Coronary artery (tissue), 2 donors: ENCODE measurements around the gene C5orf63.
A peak's percentile ranks its signal among the peaks of the same experiment; 100 is the strongest.
"Not testable (repeated sequence)": the region's sequence is repeated elsewhere in the genome, so short reads cannot be mapped to it uniquely, and the experiment has no call there.

Source experiments
- DNase-seq: peaks from one replicate; pipeline ENCODE4 v3.0.0-alpha.2; 2017; ENCODE audit warnings: low spot score
- H3K27ac ChIP-seq, 2 donors: fragments of 200-600 bp; sonication (generic); one replicate each; pipeline ENCODE4 v1.5.1; 2016 to 2019
- H3K4me3 ChIP-seq: fragments of 200-600 bp; sonication (generic); 2 replicates; pipeline ENCODE4 v1.5.1; 2016; ENCODE audit warnings: mild to moderate bottlenecking, moderate library complexity
- TF ChIP-seq, protein P1 (sequence below): fragments of 200-600 bp; sonication (generic); IDR thresholded peaks from one replicate; pipeline ENCODE4 v1.5.1; 2019; ENCODE audit warnings: antibody characterized with exemption

C5orf63 gene

DNA sequence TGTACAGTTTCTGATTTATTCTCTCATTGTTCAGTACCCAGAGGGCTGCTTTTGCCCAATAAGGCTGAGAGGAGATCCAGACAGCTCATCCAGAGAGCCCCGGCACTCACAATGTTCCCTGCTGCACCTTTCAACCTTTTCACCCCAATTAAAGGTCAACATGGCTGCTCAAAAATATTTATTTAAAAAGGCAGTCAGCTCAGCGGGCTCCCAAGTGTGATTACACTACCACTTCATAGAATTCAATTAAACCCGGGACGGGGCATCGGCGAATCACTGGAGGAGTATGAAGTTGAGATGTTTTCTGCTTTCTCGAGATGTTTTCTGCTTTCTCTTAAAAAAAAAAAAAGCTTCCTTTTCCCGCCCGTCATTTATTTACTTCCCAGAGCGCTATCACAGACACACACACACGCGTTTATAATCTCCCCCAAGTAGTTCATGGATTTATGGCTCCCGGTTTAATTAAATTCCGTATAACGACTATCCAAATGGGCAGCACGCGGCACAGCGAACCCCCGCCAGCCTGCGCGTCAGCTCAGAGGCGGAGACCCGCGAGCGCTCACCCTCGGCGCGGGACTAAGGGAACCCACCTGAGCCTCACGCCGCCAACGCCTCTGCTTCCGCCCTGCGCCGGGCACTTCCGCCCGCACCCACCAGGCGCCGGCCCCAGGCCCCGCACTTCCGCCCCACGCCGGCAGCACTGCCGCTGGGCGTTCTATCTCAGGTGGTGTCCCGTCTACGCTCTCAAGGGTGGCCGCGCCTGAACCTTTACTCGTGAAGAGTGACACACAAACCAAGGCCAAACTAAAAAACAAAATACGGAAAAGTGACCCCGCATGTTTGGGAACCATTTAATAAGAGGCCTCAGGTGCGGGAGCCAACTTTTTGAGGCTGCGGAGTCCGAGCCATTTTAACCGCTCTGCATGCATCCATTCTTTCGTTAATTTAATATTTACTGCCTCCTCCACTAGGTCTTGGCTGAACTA lies at the start of gene C5orf63:
C5orf63 (minus strand) TSS at position 642 of the 986 bp plus-strand sequence. CDS start 14,507 bp downstream, outside the sequence.
- Histone ChIP-seq H3K4me3 (peak within 1 kb of the TSS; percentile 75), H3K27ac (no peak within 1 kb of the TSS)
- TF ChIP-seq, protein P1, sequence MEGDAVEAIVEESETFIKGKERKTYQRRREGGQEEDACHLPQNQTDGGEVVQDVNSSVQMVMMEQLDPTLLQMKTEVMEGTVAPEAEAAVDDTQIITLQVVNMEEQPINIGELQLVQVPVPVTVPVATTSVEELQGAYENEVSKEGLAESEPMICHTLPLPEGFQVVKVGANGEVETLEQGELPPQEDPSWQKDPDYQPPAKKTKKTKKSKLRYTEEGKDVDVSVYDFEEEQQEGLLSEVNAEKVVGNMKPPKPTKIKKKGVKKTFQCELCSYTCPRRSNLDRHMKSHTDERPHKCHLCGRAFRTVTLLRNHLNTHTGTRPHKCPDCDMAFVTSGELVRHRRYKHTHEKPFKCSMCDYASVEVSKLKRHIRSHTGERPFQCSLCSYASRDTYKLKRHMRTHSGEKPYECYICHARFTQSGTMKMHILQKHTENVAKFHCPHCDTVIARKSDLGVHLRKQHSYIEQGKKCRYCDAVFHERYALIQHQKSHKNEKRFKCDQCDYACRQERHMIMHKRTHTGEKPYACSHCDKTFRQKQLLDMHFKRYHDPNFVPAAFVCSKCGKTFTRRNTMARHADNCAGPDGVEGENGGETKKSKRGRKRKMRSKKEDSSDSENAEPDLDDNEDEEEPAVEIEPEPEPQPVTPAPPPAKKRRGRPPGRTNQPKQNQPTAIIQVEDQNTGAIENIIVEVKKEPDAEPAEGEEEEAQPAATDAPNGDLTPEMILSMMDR, result no peak
- DNase-seq, result no peak

DNA sequence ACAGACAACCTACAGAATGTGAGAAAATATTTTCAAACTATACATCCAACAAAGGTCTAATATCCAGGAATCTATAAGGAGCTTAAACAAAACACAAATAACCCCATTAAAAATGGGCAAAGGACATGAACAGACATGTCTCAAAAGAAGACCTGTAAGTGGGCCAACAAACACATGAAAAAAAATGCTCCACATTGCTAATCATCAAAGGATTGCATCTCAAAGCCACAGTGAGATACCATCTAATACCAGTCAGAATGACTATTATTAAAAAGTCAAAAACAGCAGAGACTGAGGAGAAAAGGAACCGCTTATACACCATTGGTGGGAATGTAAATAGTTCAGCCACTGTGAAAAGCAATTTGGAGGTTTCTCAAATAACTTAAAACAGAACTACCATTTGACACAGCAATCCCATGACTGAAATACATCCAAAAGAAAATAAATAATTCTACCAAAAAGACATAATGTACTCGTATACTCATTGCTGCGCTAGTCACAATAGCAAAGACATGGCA lies 39.1 kb upstream of the C5orf63 start:
- TF ChIP-seq, protein P1, result no peak
- no peak overlapping the region for H3K4me3 ChIP-seq
- DNase-seq, result no peak
- no peak overlapping the region for H3K27ac ChIP-seq

DNA sequence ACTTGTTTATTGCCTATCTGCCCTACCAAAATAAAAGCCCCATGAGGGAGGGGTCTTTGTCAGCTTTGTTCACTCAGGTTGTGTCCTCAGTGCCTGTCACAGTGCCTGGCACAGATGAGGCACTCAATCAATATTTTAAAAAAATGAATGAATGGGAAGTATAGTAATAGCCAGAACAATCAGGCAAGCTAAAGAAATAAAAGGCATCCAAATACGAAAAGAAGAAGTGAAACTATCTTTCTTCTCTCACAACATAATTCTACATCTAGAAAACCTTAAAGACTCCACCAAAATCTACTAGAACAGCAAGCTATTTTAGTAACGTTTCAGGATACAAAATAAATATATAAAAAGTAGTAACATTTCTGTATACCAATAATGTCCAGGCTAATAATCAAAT lies 37.8 kb upstream of the C5orf63 start:
- no peak overlapping the region for H3K4me3 ChIP-seq
- no peak for DNase-seq
- TF ChIP-seq, protein P1, result no peak
- H3K27ac ChIP-seq, result no peak overlapping the region

DNA sequence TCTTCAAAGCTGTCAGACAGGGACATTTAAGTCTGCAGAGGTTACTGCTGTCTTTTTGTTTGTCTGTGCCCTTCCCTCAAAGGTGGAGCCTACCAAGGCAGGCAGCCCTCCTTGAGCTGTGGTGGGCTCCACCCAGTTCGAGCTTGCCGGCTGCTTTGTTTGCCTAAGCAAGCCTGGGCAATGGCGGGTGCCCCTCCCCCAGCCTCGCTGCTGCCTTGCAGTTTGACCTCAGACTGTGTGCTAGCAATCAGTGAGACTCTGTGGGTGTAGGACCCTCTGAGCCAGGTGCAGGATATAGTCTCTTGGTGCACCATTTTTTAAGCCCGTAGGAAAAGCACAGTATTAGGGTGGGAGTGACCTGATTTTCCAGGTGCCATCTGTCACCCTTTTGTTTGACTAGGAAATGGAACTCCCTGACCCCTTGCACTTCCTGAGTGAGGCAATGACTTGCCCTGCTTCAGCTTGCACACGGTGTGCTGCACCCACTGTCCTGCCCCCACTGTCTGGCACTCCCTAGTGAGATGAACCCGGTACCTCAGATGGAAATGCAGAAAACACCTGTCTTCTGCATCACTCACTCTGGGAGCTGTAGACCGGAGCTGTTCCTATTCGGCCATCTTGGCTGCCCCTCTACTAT lies 35.4 kb upstream of the C5orf63 start:
- DNase-seq, H3K27ac ChIP-seq, H3K4me3 ChIP-seq: not testable (repeated sequence)

DNA sequence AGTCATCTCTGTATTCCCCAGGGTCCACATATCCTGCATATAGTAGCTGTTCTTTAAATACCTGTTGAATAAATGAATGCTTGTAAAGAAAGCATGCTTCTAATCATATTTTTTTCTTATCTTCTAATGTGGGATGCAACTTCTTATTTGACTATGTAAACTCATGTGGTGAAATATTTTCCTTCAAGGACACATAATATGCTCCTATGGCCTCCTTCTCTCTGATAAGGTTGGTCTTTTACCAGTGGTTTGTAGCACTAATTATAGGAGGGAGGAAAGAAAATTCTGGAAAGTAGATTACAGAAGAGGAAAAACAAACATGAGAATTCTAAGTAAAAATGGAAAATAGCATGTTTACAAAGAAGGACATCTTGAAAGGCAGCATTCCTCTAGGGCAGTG lies 28.6 kb upstream of the C5orf63 start:
- TF ChIP-seq, protein P1, result no peak
- H3K27ac ChIP-seq, result no peak overlapping the region
- H3K4me3 ChIP-seq, result no peak overlapping the region
- DNase-seq, result no peak

DNA sequence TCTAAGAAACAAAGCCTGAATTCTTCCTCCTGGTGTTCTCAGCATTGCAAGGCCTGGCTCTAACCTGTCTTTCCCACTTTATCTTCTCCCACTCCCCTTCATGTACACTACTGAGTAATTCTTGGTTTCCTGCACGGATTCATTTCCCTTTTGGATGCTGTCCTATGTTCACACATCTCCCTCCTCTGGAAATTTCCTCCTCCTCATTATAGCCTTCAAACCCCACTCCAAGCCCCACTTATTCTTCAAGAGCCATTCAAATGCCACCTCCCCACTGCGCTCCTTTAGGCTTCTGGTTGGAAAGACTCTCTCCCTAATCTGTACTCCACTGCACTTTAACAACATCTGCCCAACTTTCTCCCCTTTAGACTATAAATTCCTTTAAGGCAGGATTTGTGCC lies 28.2 kb upstream of the C5orf63 start:
- TF ChIP-seq, protein P1, result no peak
- Histone ChIP-seq H3K27ac (no peak overlapping the region), H3K4me3 (no peak overlapping the region)
- no peak for DNase-seq

DNA sequence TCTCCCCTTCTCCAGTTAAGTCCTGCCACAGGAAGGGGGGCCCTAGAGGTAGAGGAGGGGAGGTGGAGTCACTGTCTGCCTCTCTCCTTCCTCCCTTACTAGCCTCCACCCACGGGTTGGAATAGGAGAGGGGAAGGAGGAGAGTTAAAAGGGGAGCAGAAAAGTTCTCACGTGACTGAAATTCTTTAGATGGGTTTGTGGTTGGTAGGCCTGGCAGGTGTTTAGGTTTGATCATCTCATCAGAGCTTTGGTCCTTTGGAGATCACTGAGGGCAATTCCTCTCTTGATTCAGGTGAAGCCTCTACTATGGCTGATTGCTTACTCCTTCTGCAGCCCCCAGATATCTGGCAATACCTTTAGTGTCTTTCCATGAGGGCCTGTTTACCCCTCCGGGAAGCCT lies 24.9 kb upstream of the C5orf63 start:
- TF ChIP-seq, protein P1, result no peak
- no peak overlapping the region for H3K4me3 ChIP-seq
- H3K27ac ChIP-seq, result no peak overlapping the region
- DNase-seq, result no peak
